Stimulated activated naive CD8-positive, alpha-beta T cell treated with anti-CD3 and anti-CD28 coated beads, Interleukin-15, Interleukin-2, amounts not matched to agents 100 U/mL and 50 U/mL, for 24 hours (primary cell): ENCODE results near the gene SLC5A12.
"Not testable (repeated sequence)": the region's sequence is repeated elsewhere in the genome, so short reads cannot be mapped to it uniquely, and the experiment has no call there.

ENCODE experiments used
- ATAC-seq: fragments of 150-1000 bp; cut with Tn5 transposase; one replicate; pipeline ENCODE4 v1.10.0; 2021
- DNase-seq: peaks from one replicate; pipeline ENCODE4 v3.0.0; 2021

SLC5A12 gene

DNA sequence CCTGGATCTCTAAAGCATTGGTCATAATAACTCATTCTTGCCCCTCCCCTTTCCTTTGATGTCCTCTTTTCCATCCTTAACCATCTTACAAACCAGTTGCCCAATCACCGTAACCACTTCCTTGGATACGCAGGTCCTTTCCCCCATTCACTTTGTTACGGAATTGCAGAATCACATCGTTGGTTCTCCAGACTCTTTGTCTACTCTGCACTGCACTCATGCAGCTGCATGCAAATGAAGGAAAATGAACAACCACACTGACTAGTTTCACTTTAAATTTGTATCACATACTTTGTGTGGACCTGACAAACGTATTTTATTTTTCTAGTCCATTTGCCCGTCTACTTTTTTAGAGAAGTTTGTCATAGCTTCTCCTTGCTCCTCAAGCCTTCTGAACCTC, 69.9 kb downstream of the SLC5A12 start:
- ATAC-seq (no peak), DNase-seq (no peak)

DNA sequence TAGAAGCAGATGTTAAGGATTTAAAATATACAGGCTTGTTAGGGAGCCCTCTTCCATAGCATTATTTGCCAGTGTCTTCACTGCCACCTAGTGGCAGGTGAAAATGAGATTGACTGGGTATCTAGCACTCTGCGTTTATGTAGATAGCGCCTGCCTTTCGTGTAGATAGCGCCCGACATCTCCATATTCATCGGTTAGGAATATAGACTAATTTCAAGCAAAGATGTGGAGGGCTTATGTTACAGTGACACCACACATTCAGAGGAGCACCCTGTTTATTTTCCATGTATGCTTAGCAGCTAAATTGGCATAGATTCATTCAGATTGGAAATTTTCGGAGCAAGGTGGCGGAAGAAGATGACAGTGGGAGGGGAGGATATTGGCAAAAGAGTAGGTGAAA, 72.0 kb downstream of the SLC5A12 start:
- DNase-seq (peak; percentile 30), ATAC-seq (peak; percentile 57)

- not testable (repeated sequence) for DNase-seq, ATAC-seq
Measured at GRCh38 chr11:26643314-26643713, 78.5 kb downstream of the SLC5A12 start.

GRCh38 chr11:26632691-26633159, 89.1 kb downstream of the SLC5A12 start:
- ATAC-seq (no peak), DNase-seq (no peak)

DNA sequence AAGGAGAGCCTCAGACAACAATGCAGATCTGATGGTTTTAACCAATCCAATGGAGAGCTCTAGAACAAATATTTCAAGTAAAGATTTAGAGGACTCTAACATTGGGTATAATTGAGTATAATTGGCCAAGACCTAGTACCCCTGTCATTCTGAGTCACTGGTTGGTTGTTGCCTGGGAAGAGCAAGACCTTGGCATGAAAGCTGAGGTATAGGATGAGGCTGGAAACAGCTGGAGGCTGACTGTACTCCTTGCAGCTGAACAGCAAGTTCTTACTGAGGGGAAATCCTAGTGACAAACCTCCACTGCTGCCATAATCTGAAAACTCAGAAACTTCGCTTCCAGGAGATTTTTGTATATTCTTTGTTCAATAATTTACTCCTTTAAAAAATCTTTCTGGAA, 95.5 kb downstream of the SLC5A12 start:
- DNase-seq (no peak), ATAC-seq (no peak)

DNA sequence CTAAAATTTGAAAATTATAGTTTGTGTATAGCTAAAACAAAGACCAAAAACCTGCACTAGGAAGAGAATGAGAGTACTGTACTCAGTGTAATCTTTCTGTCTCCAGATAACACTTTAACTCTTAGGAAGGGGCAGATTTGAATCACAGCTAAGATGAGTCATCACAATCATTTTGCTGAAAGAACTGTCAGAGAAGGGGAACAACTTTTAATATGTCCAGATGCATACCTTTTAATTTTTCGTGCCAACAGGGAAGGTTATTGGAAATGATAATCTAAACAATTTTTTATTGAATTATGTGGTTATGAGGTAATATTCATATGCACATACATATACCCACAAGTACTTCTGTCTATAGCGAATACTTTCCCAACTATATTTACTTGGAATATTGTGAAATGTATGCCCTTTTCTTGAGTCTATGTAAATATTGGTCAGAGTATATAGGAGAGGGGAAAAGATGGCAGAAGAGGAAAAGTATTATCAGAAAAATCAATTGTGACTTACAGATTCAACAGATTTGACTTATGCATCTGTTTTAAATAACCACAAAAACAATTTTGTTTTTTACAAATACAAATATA, 98.7 kb downstream of the SLC5A12 start:
- no peak for ATAC-seq
- DNase-seq: no peak

- DNase-seq: no peak
Measured at GRCh38 chr11:26622181-26622580, 99.7 kb downstream of the SLC5A12 start.

DNA sequence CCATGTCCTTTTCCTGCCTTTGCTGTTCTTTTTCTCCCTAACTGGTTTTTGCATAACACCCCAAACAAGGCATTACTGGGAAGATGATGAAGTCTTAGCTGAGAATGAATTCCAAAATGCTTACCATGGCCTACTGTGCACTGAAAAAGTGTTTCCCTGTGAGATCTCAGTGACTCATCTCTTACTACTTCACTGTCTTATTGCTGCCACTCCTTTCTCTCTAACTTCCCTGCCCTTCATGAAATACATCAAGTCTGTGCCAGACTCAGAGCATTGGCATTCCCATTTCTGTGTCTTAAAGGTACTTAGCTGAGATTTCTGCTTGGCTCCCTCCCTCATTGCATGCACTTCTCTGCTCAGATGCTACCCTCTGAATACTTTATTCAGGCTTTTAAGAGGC, 100.7 kb downstream of the SLC5A12 start:
- ATAC-seq: no peak
- DNase-seq: no peak

More at GRCh38 chr11:26622181-26622580, 99.7 kb downstream of the SLC5A12 start:
- no peak for ATAC-seq

- ATAC-seq: no peak
- no peak for DNase-seq
Measured at GRCh38 chr11:26620282-26621045, 101.4 kb downstream of the SLC5A12 start.

DNA sequence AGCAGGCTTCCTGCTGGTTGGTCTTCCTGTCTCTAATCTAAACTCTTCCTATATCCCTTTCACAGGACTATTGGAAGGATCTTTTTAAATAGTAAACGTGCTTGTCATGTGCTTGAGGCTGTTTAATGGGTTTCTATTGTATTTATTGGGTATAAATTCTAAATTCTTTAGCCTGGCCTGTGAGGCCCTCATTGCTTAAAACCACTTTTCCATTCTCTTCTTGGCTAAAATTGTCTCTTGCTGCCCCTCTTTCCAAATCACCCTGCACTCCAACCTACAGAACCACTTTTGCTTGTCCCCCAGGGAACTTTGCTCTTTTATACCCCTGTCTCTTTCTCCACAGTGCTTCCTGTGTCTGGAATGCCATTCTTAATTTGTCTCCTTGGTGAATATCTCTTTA, 103.4 kb downstream of the SLC5A12 start:
- no peak for DNase-seq
- ATAC-seq: no peak
